Endothelial cell of umbilical vein (primary cell): ENCODE results near the gene NHLH2. TPM values are rescaled to one million over a fixed set of nuclear protein-coding genes. Genes with fewer than 3 reads are reported as not detected.

Experiments used
- BruUV-seq: library from RNA; stranded (reverse); fragments of 400-500 nt; replicated peaks from 2 replicates; lab custom pipeline; 2021; lab: Mats Ljungman, UMichigan
- CTCF ChIA-PET: fragments of 300-600, 350-600 bp; sonication (Branson Sonifier 250); formaldehyde crosslinking; loops from one replicate; lab custom pipeline; 2021; ENCODE audit warnings: antibody characterized with exemption, inconsistent platforms; lab: Charles Lee
- POLR2A ChIA-PET: fragments of 300-600, 350-600 bp; sonication (Branson Sonifier 250); formaldehyde crosslinking; loops from one replicate; lab custom pipeline; 2021; ENCODE audit warnings: antibody characterized with exemption, inconsistent platforms; lab: Charles Lee
- DNase-seq: peaks from one replicate; pipeline ENCODE4 v3.0.0-alpha.2; 2011; ENCODE audit warnings: low read depth, low spot score
- FAIRE-seq: peaks from 2 replicates; lab custom pipeline; 2011; peaks lifted over from hg19 to GRCh38; lab: Jason Lieb, UNC
- H2AFZ ChIP-seq: 2 replicates; pipeline ENCODE4 v1.6.0; 2012; ENCODE audit warnings: low read depth, low read length, control low read depth, inconsistent platforms
- H3K27ac ChIP-seq: 2 replicates; pipeline ENCODE4 v1.5.1; 2011; ENCODE audit warnings: low read depth, mild to moderate bottlenecking, control low read depth, low read length, moderate library complexity; ENCODE audit not compliant: insufficient read depth
- H3K27me3 ChIP-seq, 2 experiments: 2 replicates each; pipeline versions ENCODE4 v1.6.0 to v1.6.1; 2011; ENCODE audit warnings: low read length in 2 of 2, mixed read lengths in 1 of 2; ENCODE audit not compliant: control insufficient read depth in 2 of 2, insufficient read depth in 2 of 2
- H3K36me3 ChIP-seq, 2 experiments: 2 replicates in 1 of 2; 3 replicates in 1 of 2; pipeline ENCODE4 v1.5.1; 2011; ENCODE audit warnings: low read length in 2 of 2, mild to moderate bottlenecking in 1 of 2, moderate library complexity in 1 of 2; ENCODE audit not compliant: control insufficient read depth in 2 of 2, insufficient read depth in 2 of 2; ENCODE audit errors: extremely low read depth in 1 of 2
- H3K4me1 ChIP-seq: 3 replicates; pipeline ENCODE4 v1.5.1; 2011; ENCODE audit warnings: mild to moderate bottlenecking, low read length; ENCODE audit not compliant: control insufficient read depth, insufficient read depth; ENCODE audit errors: extremely low read depth
- H3K4me2 ChIP-seq: 2 replicates; pipeline ENCODE4 v1.6.1; 2011; ENCODE audit warnings: low read length, control low read depth, mixed read lengths; ENCODE audit not compliant: insufficient read depth
- H3K4me3 ChIP-seq, 3 experiments: fragments of 200-600 bp in 1 of 3; sonication (generic), shearing (Covaris generic) in 1 of 3; replicated peaks in 1 of 3; 2 replicates each; pipeline ENCODE4 v1.5.1; 2011 to 2016; ENCODE audit warnings: control low read depth in 3 of 3, low read length in 3 of 3, mild to moderate bottlenecking in 2 of 3, inconsistent platforms in 1 of 3, low read depth in 1 of 3, moderate library complexity in 1 of 3; ENCODE audit not compliant: insufficient read depth in 1 of 3
- H3K79me2 ChIP-seq: 2 replicates; pipeline ENCODE4 v1.6.0; 2012; ENCODE audit warnings: low read length, inconsistent platforms; ENCODE audit not compliant: control insufficient read depth, insufficient read depth
- H3K9ac ChIP-seq: replicated peaks from 2 replicates; pipeline ENCODE3; 2011; ENCODE audit warnings: low read length, control low read depth; ENCODE audit not compliant: insufficient read depth; ENCODE audit errors: extremely low read depth
- H3K9me1 ChIP-seq: replicated peaks from 3 replicates; pipeline ENCODE4 v1.6.0; 2011; ENCODE audit warnings: mild to moderate bottlenecking, low read length; ENCODE audit not compliant: control insufficient read depth, insufficient read depth; ENCODE audit errors: extremely low read depth
- H3K9me3 ChIP-seq: replicated peaks from 2 replicates; pipeline ENCODE4 v1.5.1; 2012; ENCODE audit warnings: low read length, inconsistent platforms; ENCODE audit not compliant: control insufficient read depth, insufficient read depth
- H4K20me1 ChIP-seq: replicated peaks from 2 replicates; pipeline ENCODE3; 2011; ENCODE audit warnings: mild to moderate bottlenecking, low read length; ENCODE audit not compliant: control insufficient read depth, insufficient read depth; ENCODE audit errors: extremely low read depth
- EZH2 ChIP-seq: IDR thresholded peaks from 2 replicates; pipeline ENCODE4 v1.6.1; 2012; ENCODE audit warnings: borderline replicate concordance, low read depth, mild to moderate bottlenecking, moderate library complexity, low read length, inconsistent platforms; ENCODE audit not compliant: severe bottlenecking
- FOS ChIP-seq: IDR thresholded peaks from 2 replicates; pipeline ENCODE4 v1.6.1; 2011; ENCODE audit warnings: mild to moderate bottlenecking, low read length, moderate library complexity, borderline replicate concordance; ENCODE audit not compliant: insufficient read depth
- GATA2 ChIP-seq: IDR thresholded peaks from 2 replicates; pipeline ENCODE4 v1.7.0; 2011; ENCODE audit warnings: low read depth, mild to moderate bottlenecking, moderate library complexity, mixed read lengths, low read length; ENCODE audit not compliant: insufficient read length, insufficient read depth
- JUN ChIP-seq: IDR thresholded peaks from 2 replicates; pipeline ENCODE4 v1.6.1; 2011; ENCODE audit warnings: borderline replicate concordance, low read depth; ENCODE audit not compliant: insufficient read length, insufficient read depth
- MYC ChIP-seq: IDR thresholded peaks from one replicate; pipeline ENCODE4 v1.6.1; 2011; ENCODE audit warnings: mild to moderate bottlenecking, low read depth, low read length
- POLR2A ChIP-seq: IDR thresholded peaks from 2 replicates; pipeline ENCODE4 v1.6.1; 2012; ENCODE audit warnings: low read depth, mild to moderate bottlenecking, control low read depth, low read length
- POLR2AphosphoS5 ChIP-seq: IDR thresholded peaks from 2 replicates; pipeline ENCODE4 v1.6.1; 2012; ENCODE audit warnings: low read depth, mild to moderate bottlenecking, control low read depth, low read length, moderate library complexity; ENCODE audit not compliant: insufficient read depth
- dilution Hi-C: fragments of 300-500 bp; cut with MboI; formaldehyde crosslinking; loops from one replicate; pipeline ENCODE4 v1.15.0; 2019; ENCODE audit warnings: low sequenced_read_pairs; ENCODE audit not compliant: extremely low pct_ligation_motif_present
- intact Hi-C: fragments of 100-400 bp; cut with micrococcal nuclease; formaldehyde crosslinking; loops from one replicate; pipeline ENCODE4 v1.10.0; 2022
- polyA plus RNA-seq, 4 experiments: library from polyadenylated mRNA; depleted of rRNA in 3 of 4; stranded (reverse) in 3 of 4; unstranded in 1 of 4; fragments of >200 nt; gene quantifications; 2 replicates each; pipeline versions ENCODE4 v1.2.1 to v1.2.3, GENCODE V29; 2011 to 2012; ENCODE audit warnings: missing spikeins in 1 of 4
- total RNA-seq: library from RNA; stranded (reverse); gene quantifications from 2 replicates; pipeline ENCODE4 v1.2.3, GENCODE V29; 2021
- TF ChIP-seq, protein P1 (sequence below): IDR thresholded peaks from 2 replicates; pipeline ENCODE4 v1.6.1; 2011; ENCODE audit not compliant: insufficient read depth, insufficient read length
- TF ChIP-seq, protein P2 (sequence below), 2 donors: IDR thresholded peaks; 1 replicate in 1 of 2; 2 replicates in 1 of 2; pipeline ENCODE4 v1.5.1; 2011; ENCODE audit warnings: low read length in 2 of 2, mild to moderate bottlenecking in 2 of 2, moderate library complexity in 2 of 2, control low read depth in 1 of 2, inconsistent platforms in 1 of 2, low read depth in 1 of 2; ENCODE audit not compliant: insufficient read depth in 1 of 2; ENCODE audit errors: extremely low read depth in 1 of 2

NHLH2 gene
- total and polyA plus RNA-seq, 2 donors (not counting 3 experiments of a cell fraction or from before 2014, with no cell fraction given): not detected

GRCh38 chr1:115880981-115881672 lies 40.2 kb upstream of the NHLH2 start:
- no TSS peak for BruUV-seq
- DNase-seq (no peak), FAIRE-seq (no peak)
- Histone ChIP-seq H3K4me1 (no peaks in the 10 kb centered on the region), H3K9me1 (no peaks in the 10 kb centered on the region), H3K9me3 (no peaks in the 10 kb centered on the region), H3K9ac (no peak overlapping the region), H2AFZ (no peak overlapping the region), H3K36me3 (no peaks in the 10 kb centered on the region), H3K27ac (no peak overlapping the region), H3K4me2 (no peak overlapping the region), H3K79me2 (no peaks in the 10 kb centered on the region), H3K27me3 (no peaks in the 10 kb centered on the region), H3K4me3 (no peak overlapping the region), H4K20me1 (no peaks in the 10 kb centered on the region)
- intact Hi-C loops (loop anchor here (1.0 kb wide), 1 partner anchor 74 kb away; no protein-coding TSS in a partner anchor), dilution Hi-C loops (no loop called here)
- ChIA-PET CTCF (no interaction called here), POLR2A (no interaction called here)
- TF ChIP-seq FOS: no peak
- TF ChIP-seq POLR2A: no peak
- TF ChIP-seq, protein P1, sequence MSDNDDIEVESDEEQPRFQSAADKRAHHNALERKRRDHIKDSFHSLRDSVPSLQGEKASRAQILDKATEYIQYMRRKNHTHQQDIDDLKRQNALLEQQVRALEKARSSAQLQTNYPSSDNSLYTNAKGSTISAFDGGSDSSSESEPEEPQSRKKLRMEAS: no peak
- TF ChIP-seq GATA2: no peak
- TF ChIP-seq POLR2AphosphoS5: no peak
- TF ChIP-seq EZH2: no peak
- TF ChIP-seq, protein P2, sequence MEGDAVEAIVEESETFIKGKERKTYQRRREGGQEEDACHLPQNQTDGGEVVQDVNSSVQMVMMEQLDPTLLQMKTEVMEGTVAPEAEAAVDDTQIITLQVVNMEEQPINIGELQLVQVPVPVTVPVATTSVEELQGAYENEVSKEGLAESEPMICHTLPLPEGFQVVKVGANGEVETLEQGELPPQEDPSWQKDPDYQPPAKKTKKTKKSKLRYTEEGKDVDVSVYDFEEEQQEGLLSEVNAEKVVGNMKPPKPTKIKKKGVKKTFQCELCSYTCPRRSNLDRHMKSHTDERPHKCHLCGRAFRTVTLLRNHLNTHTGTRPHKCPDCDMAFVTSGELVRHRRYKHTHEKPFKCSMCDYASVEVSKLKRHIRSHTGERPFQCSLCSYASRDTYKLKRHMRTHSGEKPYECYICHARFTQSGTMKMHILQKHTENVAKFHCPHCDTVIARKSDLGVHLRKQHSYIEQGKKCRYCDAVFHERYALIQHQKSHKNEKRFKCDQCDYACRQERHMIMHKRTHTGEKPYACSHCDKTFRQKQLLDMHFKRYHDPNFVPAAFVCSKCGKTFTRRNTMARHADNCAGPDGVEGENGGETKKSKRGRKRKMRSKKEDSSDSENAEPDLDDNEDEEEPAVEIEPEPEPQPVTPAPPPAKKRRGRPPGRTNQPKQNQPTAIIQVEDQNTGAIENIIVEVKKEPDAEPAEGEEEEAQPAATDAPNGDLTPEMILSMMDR (IDR thresholded peaks at IDR 0.05; ENCODE audit: extremely low read depth in 1 of 2, insufficient read depth in 1 of 2, low read depth in 1 of 2, low read length in 2 of 2): no peak
- no peak for TF ChIP-seq MYC
- no peak for TF ChIP-seq JUN
